Upper lobe of right lung (tissue), 1 donor: ENCODE data around the gene NDUFS6. TPM values are rescaled to one million over a fixed set of nuclear protein-coding genes. Genes with fewer than 3 reads are reported as not detected.
A peak's percentile ranks its signal among the peaks of the same experiment; 100 is the strongest.

Source experiments
- ATAC-seq: fragments of 200-7000 bp; cut with Tn5 transposase; one replicate; pipeline ENCODE4 v1.9.1; 2020; ENCODE audit warnings: mild to moderate bottlenecking, moderate library complexity
- DNase-seq: peaks from one replicate; pipeline ENCODE4 v3.0.0-alpha.2; 2020
- H3K27ac ChIP-seq: fragments of 200-600 bp; one replicate; pipeline ENCODE4 v1.8.0; 2022
- H3K27me3 ChIP-seq: fragments of 200-600 bp; one replicate; pipeline ENCODE4 v1.8.0; 2022; ENCODE audit warnings: mild to moderate bottlenecking
- H3K36me3 ChIP-seq: fragments of 200-600 bp; one replicate; pipeline ENCODE4 v1.8.0; 2022
- H3K4me1 ChIP-seq: fragments of 200-600 bp; one replicate; pipeline ENCODE4 v1.8.0; 2022
- H3K4me3 ChIP-seq: fragments of 200-600 bp; one replicate; pipeline ENCODE4 v1.8.0; 2022; ENCODE audit warnings: mild to moderate bottlenecking
- H3K9me3 ChIP-seq: fragments of 200-600 bp; one replicate; pipeline ENCODE4 v1.8.0; 2022
- intact Hi-C: fragments of 100-400 bp; cut with DNase I; formaldehyde crosslinking; loops from one replicate; pipeline ENCODE4 v1.11.0; 2022
- total RNA-seq: library from RNA; stranded (reverse); fragmentation: NEBNext Ultra II Directional; extraction: Animal tissue kit (Norgen Biotek cat#: 25700); gene quantifications from one replicate; pipeline ENCODE4 v1.2.1, GENCODE V29; 2021
- TF ChIP-seq, protein P1 (sequence below): fragments of 200-600 bp; IDR thresholded peaks from one replicate; pipeline ENCODE4 v1.8.0; 2022; ENCODE audit warnings: antibody characterized with exemption
- donor health status: DM: no; HTN: yes; CAD: no; lungs with severe emphysema.

The NDUFS6 gene
- total RNA-seq, 1 donor from 2014 or later, result 23.5 TPM

DNA sequence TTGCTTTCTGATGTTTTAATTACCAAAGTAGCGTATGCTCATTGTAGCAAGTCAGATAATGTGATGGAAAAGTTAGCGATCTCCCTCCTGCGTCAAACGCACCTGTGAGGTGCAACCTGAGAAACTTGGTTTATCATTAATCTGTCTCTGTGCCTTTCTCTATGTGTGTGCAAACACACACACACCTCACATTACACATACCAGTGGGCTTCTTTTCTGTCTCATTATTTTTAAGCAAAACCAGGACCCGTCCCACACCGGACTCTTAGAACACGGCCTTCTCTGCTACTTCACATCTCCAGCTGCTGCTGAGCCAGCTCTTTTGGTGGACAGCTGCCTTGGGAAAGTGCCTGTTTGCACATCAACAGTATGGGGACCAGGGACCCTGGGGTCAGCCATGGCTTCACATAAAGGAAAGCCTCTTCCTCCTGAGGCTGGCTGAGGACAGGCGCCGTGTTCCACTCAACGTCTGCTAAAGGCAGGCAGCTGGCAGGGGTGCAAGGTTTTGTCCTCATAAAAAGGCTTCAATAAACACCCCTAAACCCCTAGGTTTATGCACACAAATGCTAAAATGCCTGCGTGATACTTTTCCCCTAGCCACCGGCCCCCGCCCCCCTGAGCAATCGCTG lies 45.8 kb upstream of the NDUFS6 start:
- no peaks in the 10 kb centered on the region for H3K36me3 ChIP-seq
- peak; percentile 37 for DNase-seq
- H3K4me3 ChIP-seq, result no peak overlapping the region
- H3K27ac ChIP-seq, result no peak overlapping the region
- no peaks in the 10 kb centered on the region for H3K4me1 ChIP-seq
- TF ChIP-seq, protein P1, sequence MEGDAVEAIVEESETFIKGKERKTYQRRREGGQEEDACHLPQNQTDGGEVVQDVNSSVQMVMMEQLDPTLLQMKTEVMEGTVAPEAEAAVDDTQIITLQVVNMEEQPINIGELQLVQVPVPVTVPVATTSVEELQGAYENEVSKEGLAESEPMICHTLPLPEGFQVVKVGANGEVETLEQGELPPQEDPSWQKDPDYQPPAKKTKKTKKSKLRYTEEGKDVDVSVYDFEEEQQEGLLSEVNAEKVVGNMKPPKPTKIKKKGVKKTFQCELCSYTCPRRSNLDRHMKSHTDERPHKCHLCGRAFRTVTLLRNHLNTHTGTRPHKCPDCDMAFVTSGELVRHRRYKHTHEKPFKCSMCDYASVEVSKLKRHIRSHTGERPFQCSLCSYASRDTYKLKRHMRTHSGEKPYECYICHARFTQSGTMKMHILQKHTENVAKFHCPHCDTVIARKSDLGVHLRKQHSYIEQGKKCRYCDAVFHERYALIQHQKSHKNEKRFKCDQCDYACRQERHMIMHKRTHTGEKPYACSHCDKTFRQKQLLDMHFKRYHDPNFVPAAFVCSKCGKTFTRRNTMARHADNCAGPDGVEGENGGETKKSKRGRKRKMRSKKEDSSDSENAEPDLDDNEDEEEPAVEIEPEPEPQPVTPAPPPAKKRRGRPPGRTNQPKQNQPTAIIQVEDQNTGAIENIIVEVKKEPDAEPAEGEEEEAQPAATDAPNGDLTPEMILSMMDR, result no peak
- H3K27me3 ChIP-seq, result peaks cover 3% of the 10 kb centered on the region
- ATAC-seq, result no peak
- H3K9me3 ChIP-seq, result no peaks in the 10 kb centered on the region
- intact Hi-C loops, result no loop called here

DNA sequence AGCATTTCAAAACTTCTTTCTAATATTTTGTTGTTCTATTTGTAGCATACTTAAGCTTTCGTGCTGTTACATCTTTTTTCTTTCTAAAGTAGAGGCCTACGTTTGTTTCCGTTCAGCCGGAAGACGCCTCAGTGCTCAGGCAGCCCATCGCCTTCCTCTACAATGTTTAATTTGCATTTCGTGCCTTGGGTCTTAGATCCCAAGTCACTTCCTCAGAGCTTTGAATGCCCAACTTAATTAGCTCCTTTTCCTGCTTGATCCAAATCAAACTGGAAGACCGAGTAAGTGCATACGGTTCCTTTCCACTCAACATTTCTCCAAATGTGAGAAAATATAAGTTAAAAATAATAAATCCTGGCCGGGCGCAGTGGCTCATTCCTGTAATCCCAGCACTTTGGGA lies 44.7 kb upstream of the NDUFS6 start:
- intact Hi-C loops, result no loop called here
- H3K4me1 ChIP-seq, result no peaks in the 10 kb centered on the region
- peaks cover 3% of the 10 kb centered on the region for H3K27me3 ChIP-seq
- H3K36me3 ChIP-seq, result no peaks in the 10 kb centered on the region
- H3K9me3 ChIP-seq, result no peaks in the 10 kb centered on the region
- H3K4me3 ChIP-seq, result no peak overlapping the region
- TF ChIP-seq, protein P1, result no peak
- ATAC-seq (no peak), DNase-seq (no peak)
- no peak overlapping the region for H3K27ac ChIP-seq

DNA sequence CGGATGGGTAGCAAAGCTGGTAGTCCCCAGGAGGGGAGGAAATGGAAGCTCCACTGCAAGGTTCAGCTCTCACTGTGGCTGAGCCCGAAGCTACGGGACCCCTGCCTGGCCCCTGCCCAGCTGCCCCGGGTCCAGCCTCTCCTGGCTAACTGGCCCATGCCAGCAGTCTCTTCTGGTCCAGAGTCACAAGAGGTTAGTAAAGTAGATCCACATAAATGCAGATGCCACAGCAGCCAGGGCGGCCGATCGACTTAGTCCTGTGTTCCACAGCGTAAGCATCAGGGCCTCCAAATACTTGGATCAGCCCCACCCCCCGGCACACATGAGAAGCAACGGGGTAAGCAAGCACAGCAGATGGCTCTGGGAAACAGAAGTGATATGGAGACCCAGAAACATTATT lies 43.7 kb upstream of the NDUFS6 start:
- ATAC-seq (no peak), DNase-seq (peak; percentile 50)
- peaks cover 8% of the 10 kb centered on the region for H3K27me3 ChIP-seq
- no peaks in the 10 kb centered on the region for H3K4me1 ChIP-seq
- H3K9me3 ChIP-seq, result no peaks in the 10 kb centered on the region
- H3K36me3 ChIP-seq, result no peaks in the 10 kb centered on the region
- TF ChIP-seq, protein P1, result no peak
- H3K27ac ChIP-seq, result no peak overlapping the region
- H3K4me3 ChIP-seq, result no peak overlapping the region
- intact Hi-C loops, result no loop called here

DNA sequence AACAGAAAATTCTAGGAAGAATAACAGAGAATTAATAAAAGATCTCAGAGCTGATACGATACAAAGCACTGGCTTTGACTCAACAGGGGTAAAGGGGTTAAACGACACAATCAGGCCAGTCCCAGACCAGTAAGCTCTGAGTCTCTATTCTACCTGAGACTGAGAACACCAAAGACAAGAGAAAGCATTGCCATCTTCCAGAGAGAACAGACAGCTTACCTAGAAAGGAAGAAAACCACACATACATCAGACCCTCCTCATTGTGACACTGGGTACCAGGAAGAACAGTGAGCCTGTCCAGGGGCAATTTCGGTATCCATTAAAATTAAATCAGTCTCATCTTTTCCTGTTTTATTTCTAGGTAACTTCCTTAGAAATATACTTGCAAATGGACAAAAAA lies 42.6 kb upstream of the NDUFS6 start:
- Histone ChIP-seq H3K36me3 (no peaks in the 10 kb centered on the region), H3K27me3 (peaks cover 12% of the 10 kb centered on the region), H3K9me3 (no peaks in the 10 kb centered on the region), H3K4me3 (no peak overlapping the region), H3K4me1 (no peaks in the 10 kb centered on the region), H3K27ac (no peak overlapping the region)
- DNase-seq, result no peak
- intact Hi-C loops, result no loop called here
- no peak for ATAC-seq
- TF ChIP-seq, protein P1, result no peak

DNA sequence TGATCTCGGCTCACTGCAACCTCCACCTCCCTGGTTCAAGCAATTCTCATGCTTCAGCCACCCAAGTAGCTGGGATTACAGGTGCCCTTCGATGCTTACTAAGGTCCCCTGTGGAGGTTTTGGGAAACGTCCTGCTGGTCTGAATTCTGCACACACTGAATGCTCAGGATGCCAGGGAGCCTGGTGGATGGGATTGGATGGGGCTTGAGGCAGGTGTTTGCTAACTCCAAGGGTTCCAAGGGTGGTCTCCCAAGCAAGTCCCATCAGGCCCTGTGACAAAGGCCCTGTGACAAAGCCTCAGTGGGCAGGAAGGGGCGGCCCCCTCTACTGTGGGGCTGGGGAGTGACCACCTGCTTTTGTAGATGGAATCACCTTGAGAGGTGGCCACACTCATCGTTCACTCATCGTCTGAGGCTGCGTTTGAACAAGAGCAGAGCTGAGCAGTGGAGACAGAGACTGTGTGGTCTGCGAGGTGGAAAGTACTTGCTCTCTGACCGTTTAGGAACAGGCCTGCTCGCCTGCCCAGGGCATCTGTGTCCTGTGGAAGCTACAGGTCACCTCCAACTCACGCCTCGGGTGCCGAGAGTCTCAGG lies 41.7 kb upstream of the NDUFS6 start:
- Histone ChIP-seq H3K36me3 (no peaks in the 10 kb centered on the region), H3K4me3 (no peak overlapping the region), H3K4me1 (no peaks in the 10 kb centered on the region), H3K9me3 (no peaks in the 10 kb centered on the region), H3K27me3 (peaks cover 12% of the 10 kb centered on the region), H3K27ac (no peak overlapping the region)
- TF ChIP-seq, protein P1, result no peak
- intact Hi-C loops, result no loop called here
- ATAC-seq, result no peak
- DNase-seq, result no peak
